Measurements from ENCODE around the gene GSTK1.

Gene GSTK1

DNA sequence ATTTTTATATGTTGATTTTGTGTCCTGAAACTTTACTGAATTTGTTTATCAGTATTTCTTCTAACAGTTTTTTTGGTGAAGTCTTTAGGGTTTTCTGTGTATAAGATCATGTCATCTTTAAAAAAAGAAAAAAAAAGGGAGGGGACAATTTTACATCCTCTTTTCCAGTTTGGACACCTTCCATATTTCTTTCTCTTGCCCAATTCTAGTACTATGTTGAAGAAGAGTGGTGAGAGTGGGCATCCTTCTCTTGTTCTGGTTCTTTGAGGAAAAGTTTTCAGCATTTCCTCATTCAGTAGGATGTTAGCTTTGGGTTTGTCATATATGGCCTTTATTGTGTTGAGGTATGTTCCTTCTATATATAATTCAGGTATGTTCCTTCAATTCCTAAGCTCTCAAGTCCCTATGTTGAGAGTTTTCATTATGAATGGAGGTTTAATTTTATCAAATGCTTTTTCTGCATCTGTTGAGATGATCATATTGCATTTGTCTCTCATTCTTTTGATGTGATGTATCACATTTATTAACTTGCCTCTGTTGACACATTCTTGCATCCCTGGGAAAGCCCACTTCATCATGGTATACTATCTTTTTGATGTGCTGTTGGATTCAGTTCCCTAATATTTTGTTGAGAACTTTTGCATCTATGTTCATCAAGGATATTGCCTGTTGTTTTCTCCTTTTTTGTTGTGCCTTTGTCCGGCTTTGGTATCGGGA, 29.3 kb upstream of the GSTK1 start:
- no peak overlapping the region for H3K9ac ChIP-seq (ENCODE audit: insufficient read length, low read depth)
- H3K4me1 ChIP-seq (ENCODE audit: insufficient read depth, insufficient read length), result no peaks in the 10 kb centered on the region
- TF ChIP-seq YY1 (IDR thresholded peaks at IDR 0.05; ENCODE audit: insufficient read depth, insufficient read length), result no peak
- TF ChIP-seq ZNF274 (IDR thresholded peaks at IDR 0.05; ENCODE audit: low read depth, low read length), result no peak
- no peak for TF ChIP-seq SUZ12 (IDR thresholded peaks at IDR 0.05; ENCODE audit: extremely low read depth, insufficient read depth, insufficient read length)
- H3K36me3 ChIP-seq (ENCODE audit: insufficient read depth, insufficient read length, low read length), result no peaks in the 10 kb centered on the region
- H3K4me3 ChIP-seq (ENCODE audit: insufficient read length, low read depth), result no peak overlapping the region
- no peaks in the 10 kb centered on the region for H3K27me3 ChIP-seq (ENCODE audit: insufficient read depth, insufficient read length)
- no peak for DNase-seq (ENCODE audit: low read depth, low spot score)
- peaks cover 25% of the 10 kb centered on the region for H3K9me3 ChIP-seq (ENCODE audit: insufficient read depth, low read length)

DNA sequence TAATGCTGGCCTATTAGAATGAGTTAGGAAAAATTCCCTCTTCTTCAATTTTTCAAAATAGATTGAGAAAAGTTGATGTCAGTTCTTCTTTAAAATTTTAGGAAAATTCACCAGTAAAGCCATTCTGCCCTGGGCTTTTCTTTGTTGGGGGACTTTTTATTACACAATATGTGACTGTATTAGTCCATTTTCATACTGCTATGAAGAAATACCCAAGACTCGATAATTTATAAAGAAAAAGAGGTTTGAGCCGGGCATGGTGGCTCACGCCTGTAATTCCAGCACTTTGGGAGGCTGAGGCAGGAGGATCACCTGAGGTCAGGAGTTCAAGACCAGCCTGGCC, 28.7 kb upstream of the GSTK1 start:
- no peaks in the 10 kb centered on the region for H3K27me3 ChIP-seq (ENCODE audit: insufficient read depth, insufficient read length)
- DNase-seq (ENCODE audit: low read depth, low spot score), result no peak
- peaks cover 25% of the 10 kb centered on the region for H3K9me3 ChIP-seq (ENCODE audit: insufficient read depth, low read length)
- no peaks in the 10 kb centered on the region for H3K4me1 ChIP-seq (ENCODE audit: insufficient read depth, insufficient read length)
- H3K4me3 ChIP-seq (ENCODE audit: insufficient read length, low read depth), result no peak overlapping the region
- H3K36me3 ChIP-seq (ENCODE audit: insufficient read depth, insufficient read length, low read length), result no peaks in the 10 kb centered on the region
- no peak overlapping the region for H3K9ac ChIP-seq (ENCODE audit: insufficient read length, low read depth)
- TF ChIP-seq SUZ12 (IDR thresholded peaks at IDR 0.05; ENCODE audit: extremely low read depth, insufficient read depth, insufficient read length) (no peak), YY1 (IDR thresholded peaks at IDR 0.05; ENCODE audit: insufficient read depth, insufficient read length) (no peak), ZNF274 (IDR thresholded peaks at IDR 0.05; ENCODE audit: low read depth, low read length) (no peak)

DNA sequence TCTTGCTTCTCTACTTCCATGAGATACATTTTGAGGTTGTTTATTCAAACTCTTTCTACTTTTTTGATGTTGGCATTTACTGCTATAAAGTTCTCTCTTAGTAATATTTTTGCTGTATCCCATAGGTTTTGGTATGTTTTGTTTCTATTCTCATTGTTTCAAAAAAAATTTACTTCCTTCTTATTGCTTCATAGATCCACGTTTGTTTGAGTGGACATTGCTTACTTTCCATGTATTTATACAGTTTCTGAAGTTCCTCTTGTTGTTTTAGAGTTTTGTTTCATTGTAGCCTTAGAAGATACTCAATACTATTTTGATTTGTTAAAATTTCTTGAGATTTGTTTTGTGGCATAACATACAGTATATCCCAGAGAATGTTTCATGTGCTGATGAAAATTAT, 27.7 kb upstream of the GSTK1 start:
- no peaks in the 10 kb centered on the region for H3K36me3 ChIP-seq (ENCODE audit: insufficient read depth, insufficient read length, low read length)
- TF ChIP-seq YY1 (IDR thresholded peaks at IDR 0.05; ENCODE audit: insufficient read depth, insufficient read length) (no peak), ZNF274 (IDR thresholded peaks at IDR 0.05; ENCODE audit: low read depth, low read length) (no peak), SUZ12 (IDR thresholded peaks at IDR 0.05; ENCODE audit: extremely low read depth, insufficient read depth, insufficient read length) (no peak)

GRCh38 chr7:143236408-143236990, 26.7 kb upstream of the GSTK1 start:
- DNase-seq (ENCODE audit: low read depth, low spot score), result no peak
- Histone ChIP-seq H3K36me3 (ENCODE audit: insufficient read depth, insufficient read length, low read length) (no peaks in the 10 kb centered on the region), H3K9ac (ENCODE audit: insufficient read length, low read depth) (no peak overlapping the region)

More for the DNA sequence above, 27.7 kb upstream of the GSTK1 start:
- no peaks in the 10 kb centered on the region for H3K4me1 ChIP-seq (ENCODE audit: insufficient read depth, insufficient read length)
- DNase-seq (ENCODE audit: low read depth, low spot score), result no peak
- peaks cover 25% of the 10 kb centered on the region for H3K9me3 ChIP-seq (ENCODE audit: insufficient read depth, low read length)
- no peak overlapping the region for H3K9ac ChIP-seq (ENCODE audit: insufficient read length, low read depth)
- H3K27me3 ChIP-seq (ENCODE audit: insufficient read depth, insufficient read length), result no peaks in the 10 kb centered on the region
- H3K4me3 ChIP-seq (ENCODE audit: insufficient read length, low read depth), result no peak overlapping the region

DNA sequence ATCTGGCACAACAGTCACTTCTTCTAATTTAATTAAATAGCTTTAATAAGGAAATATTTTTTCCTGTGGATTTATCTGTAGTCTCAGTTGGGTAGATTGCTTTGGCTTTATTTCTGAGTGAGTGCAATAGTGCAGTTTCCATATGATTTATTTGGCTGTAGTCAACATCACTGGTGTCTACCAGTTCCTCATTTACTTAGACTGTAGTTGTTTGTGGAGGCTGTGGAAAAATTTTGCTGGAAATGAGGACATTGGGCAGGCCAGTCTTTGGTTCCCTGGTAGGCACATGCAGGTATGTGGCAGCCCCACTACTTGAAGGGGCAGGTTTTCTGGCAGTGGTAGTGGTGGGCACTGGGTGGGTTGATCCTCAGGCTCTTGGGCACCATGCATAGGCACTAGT, 25.9 kb upstream of the GSTK1 start:
- Histone ChIP-seq H3K27me3 (ENCODE audit: insufficient read depth, insufficient read length) (no peaks in the 10 kb centered on the region), H3K9ac (ENCODE audit: insufficient read length, low read depth) (no peak overlapping the region), H3K9me3 (ENCODE audit: insufficient read depth, low read length) (peaks cover 25% of the 10 kb centered on the region), H3K4me1 (ENCODE audit: insufficient read depth, insufficient read length) (no peaks in the 10 kb centered on the region), H3K36me3 (ENCODE audit: insufficient read depth, insufficient read length, low read length) (no peaks in the 10 kb centered on the region), H3K4me3 (ENCODE audit: insufficient read length, low read depth) (no peak overlapping the region)
- DNase-seq (ENCODE audit: low read depth, low spot score), result no peak
- no peak for TF ChIP-seq YY1 (IDR thresholded peaks at IDR 0.05; ENCODE audit: insufficient read depth, insufficient read length)

More at GRCh38 chr7:143236408-143236990, 26.7 kb upstream of the GSTK1 start:
- TF ChIP-seq ZNF274 (IDR thresholded peaks at IDR 0.05; ENCODE audit: low read depth, low read length), result no peak
- TF ChIP-seq YY1 (IDR thresholded peaks at IDR 0.05; ENCODE audit: insufficient read depth, insufficient read length), result no peak
- no peak for TF ChIP-seq SUZ12 (IDR thresholded peaks at IDR 0.05; ENCODE audit: extremely low read depth, insufficient read depth, insufficient read length)
- Histone ChIP-seq H3K4me1 (ENCODE audit: insufficient read depth, insufficient read length) (no peaks in the 10 kb centered on the region), H3K4me3 (ENCODE audit: insufficient read length, low read depth) (no peak overlapping the region), H3K27me3 (ENCODE audit: insufficient read depth, insufficient read length) (no peaks in the 10 kb centered on the region), H3K9me3 (ENCODE audit: insufficient read depth, low read length) (peaks cover 25% of the 10 kb centered on the region)

- H3K9ac ChIP-seq (ENCODE audit: insufficient read length, low read depth), result no peak overlapping the region
- no peak overlapping the region for H3K4me3 ChIP-seq (ENCODE audit: insufficient read length, low read depth)
- H3K27me3 ChIP-seq (ENCODE audit: insufficient read depth, insufficient read length), result no peaks in the 10 kb centered on the region
- no peaks in the 10 kb centered on the region for H3K4me1 ChIP-seq (ENCODE audit: insufficient read depth, insufficient read length)
- peaks cover 25% of the 10 kb centered on the region for H3K9me3 ChIP-seq (ENCODE audit: insufficient read depth, low read length)
- TF ChIP-seq SUZ12 (IDR thresholded peaks at IDR 0.05; ENCODE audit: extremely low read depth, insufficient read depth, insufficient read length) (no peak), ZNF274 (IDR thresholded peaks at IDR 0.05; ENCODE audit: low read depth, low read length) (no peak), YY1 (IDR thresholded peaks at IDR 0.05; ENCODE audit: insufficient read depth, insufficient read length) (no peak)
- no peaks in the 10 kb centered on the region for H3K36me3 ChIP-seq (ENCODE audit: insufficient read depth, insufficient read length, low read length)
- DNase-seq (ENCODE audit: low read depth, low spot score), result no peak
Measured at GRCh38 chr7:143238289-143238980, 24.8 kb upstream of the GSTK1 start.

GRCh38 chr7:143239813-143240212, 23.4 kb upstream of the GSTK1 start:
- no peak overlapping the region for H3K9ac ChIP-seq (ENCODE audit: insufficient read length, low read depth)
- TF ChIP-seq SUZ12 (IDR thresholded peaks at IDR 0.05; ENCODE audit: extremely low read depth, insufficient read depth, insufficient read length) (no peak), YY1 (IDR thresholded peaks at IDR 0.05; ENCODE audit: insufficient read depth, insufficient read length) (no peak), ZNF274 (IDR thresholded peaks at IDR 0.05; ENCODE audit: low read depth, low read length) (no peak)
- H3K4me3 ChIP-seq (ENCODE audit: insufficient read length, low read depth), result no peak overlapping the region
- H3K27me3 ChIP-seq (ENCODE audit: insufficient read depth, insufficient read length), result no peaks in the 10 kb centered on the region
- DNase-seq (ENCODE audit: low read depth, low spot score), result no peak
- H3K4me1 ChIP-seq (ENCODE audit: insufficient read depth, insufficient read length), result no peaks in the 10 kb centered on the region
- H3K9me3 ChIP-seq (ENCODE audit: insufficient read depth, low read length), result peaks cover 25% of the 10 kb centered on the region
- H3K36me3 ChIP-seq (ENCODE audit: insufficient read depth, insufficient read length, low read length), result no peaks in the 10 kb centered on the region
